NCI-H774 (cell line): Measurements from ENCODE around the gene C1QB.
"Not testable (repeated sequence)": the region's sequence is repeated elsewhere in the genome, so short reads cannot be mapped to it uniquely, and the experiment has no call there.

ENCODE experiments used
- DNase-seq: peaks from one replicate; lab custom pipeline; 2025; lab: John Stamatoyannopoulos, UW

Gene C1QB

GRCh38 chr1:22666412-22666811 is 13.4 kb downstream of the C1QB start:
- no peak for DNase-seq

- not testable (repeated sequence) for DNase-seq
These were observed 15.8 kb downstream of the C1QB start for GRCh38 chr1:22668840-22669239.

- DNase-seq, result no peak
These were observed 17.4 kb downstream of the C1QB start for GRCh38 chr1:22670352-22670975.

- DNase-seq, result no peak
These were observed 19.0 kb downstream of the C1QB start for GRCh38 chr1:22671999-22672398.

GRCh38 chr1:22673486-22674409 is 20.7 kb downstream of the C1QB start:
- DNase-seq, result no peak

GRCh38 chr1:22674410-22674749 is 21.3 kb downstream of the C1QB start:
- no peak for DNase-seq

GRCh38 chr1:22676151-22676550 is 23.1 kb downstream of the C1QB start:
- DNase-seq, result not testable (repeated sequence)

- no peak for DNase-seq
These were observed 24.0 kb downstream of the C1QB start for GRCh38 chr1:22676916-22677583.

- DNase-seq, result no peak
These were observed 25.2 kb downstream of the C1QB start for GRCh38 chr1:22677931-22678896.

GRCh38 chr1:22680726-22681125 is 27.7 kb downstream of the C1QB start:
- DNase-seq, result no peak

GRCh38 chr1:22681556-22682276 is 28.7 kb downstream of the C1QB start:
- no peak for DNase-seq

- DNase-seq, result no peak
These were observed 30.5 kb downstream of the C1QB start for GRCh38 chr1:22683547-22683946.

- no peak for DNase-seq
These were observed 32.6 kb downstream of the C1QB start for GRCh38 chr1:22685591-22686059.

- DNase-seq, result no peak
These were observed 34.2 kb downstream of the C1QB start for GRCh38 chr1:22687191-22687590.

- DNase-seq, result no peak
These were observed 35.4 kb downstream of the C1QB start for GRCh38 chr1:22688466-22688865.

- peak; percentile 29 for DNase-seq
These were observed 36.5 kb downstream of the C1QB start for GRCh38 chr1:22689505-22689904.

GRCh38 chr1:22691031-22691753 is 38.2 kb downstream of the C1QB start:
- DNase-seq, result no peak

- DNase-seq, result no peak
These were observed 41.1 kb downstream of the C1QB start for GRCh38 chr1:22694172-22694571.

GRCh38 chr1:22696610-22697009 is 43.6 kb downstream of the C1QB start:
- DNase-seq, result no peak

GRCh38 chr1:22697980-22698379 is 44.9 kb downstream of the C1QB start:
- no peak for DNase-seq
